Natural killer cell treated with Interleukin-12 subunit alpha and Interleukin-12 subunit beta and Interleukin-15 and Interleukin-18, amount 100 ng/mL, for 72 hours (primary cell): ENCODE data around the gene ZFYVE9. TPM values are rescaled to one million over a fixed set of nuclear protein-coding genes. Genes with fewer than 3 reads are reported as not detected.
"Not testable (repeated sequence)": the region's sequence is repeated elsewhere in the genome, so short reads cannot be mapped to it uniquely, and the experiment has no call there.

ENCODE experiments used
- ATAC-seq, 2 donors: fragments of 150-1000 bp; cut with Tn5 transposase in 1 of 2; sonication (Bioruptor Pico), chemical (Tn5 transposase) in 1 of 2; 2 replicates each; pipeline ENCODE4 v1.10.0; 2021
- DNase-seq: peaks from one replicate; pipeline ENCODE4 v3.0.0; 2022; ENCODE audit warnings: low spot score
- H3K27ac Mint-ChIP-seq, 2 donors: 1 replicate in 1 of 2; 2 replicates in 1 of 2; pipeline ENCODE4 v1.8.0; 2022; ENCODE audit warnings: mixed read lengths in 2 of 2, mild to moderate bottlenecking in 1 of 2, moderate library complexity in 1 of 2
- H3K27me3 Mint-ChIP-seq, 2 donors: 1 replicate in 1 of 2; 2 replicates in 1 of 2; pipeline ENCODE4 v1.8.0; 2022; ENCODE audit warnings: mixed read lengths in 2 of 2
- H3K36me3 Mint-ChIP-seq: one replicate; pipeline ENCODE4 v1.8.0; 2022; ENCODE audit warnings: mixed read lengths
- H3K4me1 Mint-ChIP-seq, 2 donors: 1 replicate in 1 of 2; 2 replicates in 1 of 2; pipeline ENCODE4 v1.8.0; 2022; ENCODE audit warnings: low read depth in 2 of 2, mixed read lengths in 2 of 2, mild to moderate bottlenecking in 1 of 2
- H3K4me3 Mint-ChIP-seq: one replicate; pipeline ENCODE4 v1.8.0; 2022; ENCODE audit warnings: mixed read lengths
- H3K9me3 Mint-ChIP-seq: 2 replicates; pipeline ENCODE4 v1.8.0; 2022; ENCODE audit warnings: mixed read lengths
- total RNA-seq, 2 donors: library from RNA; stranded (reverse); gene quantifications; one replicate each; pipeline ENCODE4 v1.2.3, GENCODE V29; 2022

ZFYVE9 gene
- total RNA-seq, 2 donors from 2014 or later: 1.1 to 2.9 TPM

DNA sequence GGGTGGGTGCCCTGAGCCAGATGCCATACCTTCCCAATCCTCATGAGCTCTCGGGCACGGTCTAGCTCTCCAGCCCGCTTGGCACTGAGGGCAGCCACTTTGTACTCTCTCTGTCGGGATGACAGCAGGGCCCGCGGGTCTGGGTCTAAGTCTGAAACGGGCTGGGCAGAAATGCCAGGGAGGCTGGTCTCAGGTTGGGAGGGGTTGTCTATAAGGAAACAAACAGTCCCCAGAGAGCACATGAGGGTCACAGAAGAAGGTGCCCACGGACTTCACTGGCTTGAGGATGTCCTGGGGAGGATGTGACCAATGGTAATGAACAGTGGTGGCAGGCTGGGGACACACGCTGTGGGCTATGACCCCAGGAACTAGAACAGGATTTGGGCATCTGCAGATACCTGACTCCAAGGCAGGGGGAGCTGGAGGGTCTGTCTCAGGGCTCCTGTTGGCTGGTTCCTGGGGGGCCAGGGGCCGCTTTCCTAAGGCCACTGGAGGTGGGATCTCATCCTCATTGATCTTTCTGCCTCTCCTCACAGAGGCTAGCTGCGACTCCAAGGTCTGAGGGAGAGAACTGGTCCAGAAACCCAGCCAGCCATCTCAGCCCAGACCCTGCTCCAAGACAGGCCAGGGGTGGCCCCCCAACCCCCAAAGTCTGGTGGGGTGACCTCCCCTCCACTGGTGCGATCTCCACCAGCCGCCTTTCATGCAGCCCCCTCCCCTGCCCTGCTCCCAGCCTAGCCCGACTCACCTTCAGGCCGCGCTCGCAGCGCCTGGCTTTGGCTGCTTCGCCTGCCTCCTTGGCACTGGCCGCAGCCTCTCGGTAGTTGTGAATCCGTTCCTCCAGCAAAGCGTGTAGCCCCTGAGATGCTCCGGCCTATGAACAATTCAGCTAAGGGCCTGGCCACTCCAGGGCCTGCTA lies 218.0 kb downstream of the ZFYVE9 start:
- no peak overlapping the region for H3K4me3 Mint-ChIP-seq
- peaks cover 18% of the 10 kb centered on the region for H3K36me3 Mint-ChIP-seq
- H3K9me3 Mint-ChIP-seq: no peaks in the 10 kb centered on the region
- ATAC-seq (no peak), DNase-seq (no peak)
- peaks cover 19 to 24% of the 10 kb centered on the region in 2 donors for H3K4me1 Mint-ChIP-seq
- no peak overlapping the region for H3K27ac Mint-ChIP-seq
- H3K27me3 Mint-ChIP-seq: no peaks in the 10 kb centered on the region

DNA sequence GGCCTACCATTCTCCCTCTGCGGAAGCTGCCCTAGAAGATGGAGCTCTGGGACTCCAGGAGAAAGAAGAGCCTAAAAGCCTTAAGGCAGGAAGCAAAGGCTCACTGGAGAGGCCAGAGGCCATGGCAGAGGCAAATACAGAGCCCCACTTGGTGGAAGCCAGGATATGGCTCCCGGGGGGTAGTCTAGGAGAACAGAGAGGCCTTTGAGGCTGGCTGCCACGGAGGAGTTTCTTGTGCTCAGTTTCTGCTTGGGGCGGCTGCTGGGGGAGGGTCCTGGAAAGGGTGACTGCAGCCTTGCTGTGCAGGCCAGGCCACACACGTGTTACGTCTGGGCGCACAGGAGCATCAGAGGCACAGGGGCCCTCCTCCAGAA lies 218.7 kb downstream of the ZFYVE9 start:
- H3K36me3 Mint-ChIP-seq: peaks cover 12% of the 10 kb centered on the region
- no peaks in the 10 kb centered on the region for H3K9me3 Mint-ChIP-seq
- H3K4me3 Mint-ChIP-seq: no peak overlapping the region
- DNase-seq (no peak), ATAC-seq (no peak)
- H3K27ac Mint-ChIP-seq: no peak overlapping the region
- H3K4me1 Mint-ChIP-seq: peaks cover 25% of the 10 kb centered on the region in 2 donors
- no peaks in the 10 kb centered on the region for H3K27me3 Mint-ChIP-seq

DNA sequence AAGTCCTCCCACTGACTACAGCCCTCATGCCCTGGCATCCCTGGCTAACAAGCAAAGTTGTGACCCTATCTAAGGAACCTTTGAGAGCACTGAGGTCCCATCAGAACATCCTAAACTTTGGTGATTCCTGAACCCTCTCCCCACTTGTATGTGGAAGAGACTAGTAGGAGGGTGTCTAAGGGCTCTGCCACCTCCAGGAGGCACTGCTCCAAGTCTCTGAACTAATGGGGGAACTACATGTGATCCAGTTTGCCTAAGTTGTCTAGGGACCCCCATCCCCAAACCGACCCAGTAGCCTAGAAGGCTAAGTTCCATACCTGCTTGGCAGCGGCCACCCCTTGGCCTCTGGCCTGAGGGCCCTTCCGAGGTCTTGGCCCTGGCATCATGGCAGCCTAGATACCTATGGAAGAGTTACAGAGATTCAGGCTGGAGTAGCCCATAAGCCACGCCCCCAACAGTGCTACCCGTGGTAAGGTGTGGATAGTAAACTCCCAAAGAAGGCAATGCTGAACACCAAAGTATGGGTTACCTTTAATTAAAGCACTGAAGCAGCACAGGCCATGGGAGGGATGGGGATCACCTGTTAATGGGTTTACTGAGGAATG lies 222.4 kb downstream of the ZFYVE9 start:
- ATAC-seq (no peak), DNase-seq (no peak)
- peaks cover 7% of the 10 kb centered on the region for H3K36me3 Mint-ChIP-seq
- H3K27me3 Mint-ChIP-seq: peaks cover 3 to 7% of the 10 kb centered on the region in 2 donors
- no peaks in the 10 kb centered on the region for H3K9me3 Mint-ChIP-seq
- peak overlapping the region; percentile 90 to 99 for H3K27ac Mint-ChIP-seq
- peak overlapping the region; percentile 92 for H3K4me3 Mint-ChIP-seq
- peaks cover 33 to 41% of the 10 kb centered on the region in 2 donors for H3K4me1 Mint-ChIP-seq

DNA sequence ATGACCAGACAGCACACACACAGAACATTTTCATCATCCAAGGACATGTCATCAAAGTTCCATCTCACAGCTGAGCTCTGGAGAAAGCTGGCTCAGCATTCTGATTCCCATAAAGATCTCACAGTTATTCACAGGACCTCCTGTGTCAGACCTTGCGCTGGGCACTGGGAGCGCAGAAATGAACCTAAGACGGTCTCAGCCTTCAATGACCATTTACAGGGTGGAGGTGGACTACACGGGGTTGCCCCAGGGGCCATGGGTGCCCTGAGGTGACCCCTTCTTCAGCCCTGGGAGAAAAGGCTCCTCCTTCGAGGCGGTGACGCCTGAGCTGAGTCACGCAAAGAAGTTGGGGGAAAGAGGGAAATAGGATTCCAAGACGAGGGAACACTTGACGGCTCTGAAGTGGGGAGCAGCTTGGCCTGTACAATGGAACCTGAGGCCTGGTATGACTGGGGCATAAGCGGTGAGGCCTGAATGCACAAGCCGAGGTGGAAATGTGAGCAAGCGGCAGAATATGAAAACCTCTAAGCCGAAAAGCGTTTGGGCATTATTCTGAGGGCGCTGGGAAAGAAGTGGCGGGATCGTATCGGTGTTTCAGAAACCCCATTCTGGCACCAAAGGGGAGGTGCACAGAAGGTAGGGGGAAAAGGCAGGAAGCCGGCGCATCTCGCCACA lies 223.3 kb downstream of the ZFYVE9 start:
- peak overlapping the region; percentile 92 for H3K4me3 Mint-ChIP-seq
- peaks cover 3 to 7% of the 10 kb centered on the region in 2 donors for H3K27me3 Mint-ChIP-seq
- H3K27ac Mint-ChIP-seq: peak overlapping the region; percentile 90 to 99
- DNase-seq: no peak
- H3K4me1 Mint-ChIP-seq: peaks cover 33 to 41% of the 10 kb centered on the region in 2 donors
- H3K36me3 Mint-ChIP-seq: peaks cover 7% of the 10 kb centered on the region
- H3K9me3 Mint-ChIP-seq: no peaks in the 10 kb centered on the region
- ATAC-seq: no peak

DNA sequence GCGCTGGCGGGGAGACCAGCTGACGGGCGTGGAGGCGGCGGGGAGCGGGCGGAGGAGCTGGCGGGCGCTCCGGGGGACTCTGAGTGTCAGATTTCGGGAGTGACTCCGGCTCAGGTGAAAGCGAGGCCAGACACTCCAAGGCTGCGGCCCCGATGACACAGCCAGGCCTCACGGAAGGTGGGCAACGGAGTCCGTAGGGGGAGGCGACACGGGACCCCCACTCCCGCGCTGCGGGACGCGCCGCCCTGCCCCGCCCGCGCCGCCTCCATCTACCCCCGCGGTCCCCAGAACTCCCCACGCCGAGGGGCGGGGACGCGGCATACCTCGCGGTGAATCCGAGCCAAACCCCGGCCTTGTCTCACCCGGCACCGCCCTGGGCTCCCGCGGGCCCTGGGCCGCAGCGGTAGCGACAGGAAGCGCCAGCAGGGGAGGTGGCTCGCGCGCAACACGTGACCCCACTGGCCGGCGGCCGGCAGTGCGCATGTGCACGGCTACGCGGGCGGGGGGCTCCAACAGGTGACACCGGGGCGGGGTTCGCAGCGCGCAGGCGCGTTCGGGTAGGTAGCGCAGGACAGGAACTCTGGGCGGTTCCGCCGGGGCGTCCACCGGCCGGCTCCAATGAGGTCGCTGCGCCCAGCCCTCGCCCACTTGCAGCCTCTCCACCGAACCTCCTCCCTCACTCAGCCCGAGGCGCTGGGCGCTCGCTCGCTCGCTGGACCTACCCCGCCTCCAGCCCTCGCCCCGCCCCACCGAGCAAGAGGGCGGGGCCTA lies 224.0 kb downstream of the ZFYVE9 start, which contains the start of gene CC2D1B:
CC2D1B (minus strand) TSS at position 460 of the 771 bp plus-strand sequence. CDS start 1,585 bp downstream, outside the sequence.
- Mint-ChIP-seq H3K27ac (peak within 1 kb of the TSS; percentile 90 to 99), H3K27me3 (peaks cover 3 to 7% of the 10 kb centered on the region in 2 donors), H3K4me1 (peaks cover 33 to 41% of the 10 kb centered on the region in 2 donors), H3K4me3 (peak within 1 kb of the TSS; percentile 92), H3K9me3 (no peaks in the 10 kb centered on the region), H3K36me3 (peaks cover 7% of the 10 kb centered on the region)
- DNase-seq (peak; percentile 100), ATAC-seq (peak; percentile 98)

DNA sequence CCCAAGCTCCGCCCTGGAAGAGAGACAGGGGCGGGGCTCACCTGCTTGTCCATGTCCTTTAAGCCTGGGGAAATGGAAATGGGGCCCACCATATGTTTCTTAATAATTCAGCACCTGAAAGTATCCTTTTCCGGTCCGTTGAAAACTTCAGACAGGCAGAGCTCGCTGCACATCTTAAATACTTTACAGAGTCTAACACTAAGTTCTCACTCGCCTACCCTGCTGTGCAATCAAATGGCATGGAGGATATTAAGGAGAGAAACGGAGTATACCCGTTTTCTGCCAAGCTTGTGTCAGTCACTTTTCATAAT lies 224.6 kb downstream of the ZFYVE9 start:
- Mint-ChIP-seq H3K36me3 (peaks cover 6% of the 10 kb centered on the region), H3K27ac (peak overlapping the region; percentile 90 to 99), H3K9me3 (no peaks in the 10 kb centered on the region), H3K4me3 (peak overlapping the region; percentile 92), H3K27me3 (peaks cover 3 to 7% of the 10 kb centered on the region in 2 donors), H3K4me1 (peaks cover 33 to 41% of the 10 kb centered on the region in 2 donors)
- DNase-seq: no peak
- ATAC-seq: no peak

DNA sequence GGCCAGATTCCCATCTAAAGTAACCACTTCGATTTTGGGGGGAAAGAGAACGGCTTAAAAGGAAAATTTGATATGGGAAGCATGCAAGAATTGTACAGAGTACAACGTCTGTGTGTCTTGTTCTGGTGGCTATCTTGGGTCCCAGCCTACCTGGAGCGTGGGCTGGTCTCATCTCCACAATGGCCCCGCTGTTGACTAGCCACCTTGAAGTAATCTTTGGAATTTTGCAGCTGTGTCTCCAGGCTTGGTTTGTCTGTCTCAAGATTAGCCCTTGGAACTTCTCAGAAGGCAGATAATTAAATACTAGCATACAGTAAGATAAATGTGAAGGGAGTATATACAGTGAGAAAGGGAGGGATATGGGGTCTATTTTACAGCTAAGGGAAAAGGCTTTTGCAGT lies 225.4 kb downstream of the ZFYVE9 start:
- peak overlapping the region; percentile 16 for H3K4me3 Mint-ChIP-seq
- H3K36me3 Mint-ChIP-seq: no peaks in the 10 kb centered on the region
- ATAC-seq (no peak), DNase-seq (no peak)
- no peak overlapping the region for H3K27ac Mint-ChIP-seq
- H3K27me3 Mint-ChIP-seq: peaks cover 3 to 7% of the 10 kb centered on the region in 2 donors
- H3K9me3 Mint-ChIP-seq: no peaks in the 10 kb centered on the region
- peaks cover 28 to 35% of the 10 kb centered on the region in 2 donors for H3K4me1 Mint-ChIP-seq

DNA sequence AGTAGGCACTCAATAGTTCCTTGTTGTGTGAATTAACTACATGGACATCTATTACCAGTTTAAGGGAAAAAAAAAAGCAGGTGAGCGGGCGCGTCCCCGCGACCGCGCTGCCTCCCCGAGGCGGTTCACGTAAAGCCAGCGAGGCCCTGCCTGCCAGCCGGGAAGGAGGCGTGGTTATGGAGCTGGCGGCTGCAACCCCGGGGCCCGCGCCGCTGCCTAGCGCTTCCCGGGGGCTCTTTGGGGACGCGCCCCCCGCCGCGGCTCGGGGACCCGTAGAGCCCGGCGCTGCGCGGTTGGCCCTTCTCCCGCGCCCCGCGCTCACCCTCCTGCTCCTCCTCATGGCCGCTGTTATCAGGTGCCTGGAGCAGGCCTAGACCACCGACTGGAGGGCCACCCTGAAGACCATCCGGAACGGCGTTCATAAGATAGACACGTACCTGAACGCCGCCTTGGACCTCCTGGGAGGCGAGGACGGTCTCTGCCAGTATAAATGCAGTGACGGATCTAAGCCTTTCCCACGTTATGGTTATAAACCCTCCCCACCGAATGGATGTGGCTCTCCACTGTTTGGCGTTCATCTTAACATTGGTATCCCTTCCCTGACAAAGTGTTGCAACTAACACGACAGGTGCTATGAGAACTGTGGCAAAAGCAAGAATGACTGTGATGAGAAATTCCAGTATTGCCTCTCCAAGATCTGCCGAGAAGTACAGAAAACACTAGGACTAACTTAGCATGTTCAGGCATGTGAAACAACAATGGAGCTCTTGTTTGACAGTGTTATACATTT lies 226.7 kb downstream of the ZFYVE9 start:
- Mint-ChIP-seq H3K27me3 (peaks cover 3 to 7% of the 10 kb centered on the region in 2 donors), H3K36me3 (no peaks in the 10 kb centered on the region), H3K4me1 (peaks cover 23 to 35% of the 10 kb centered on the region in 2 donors), H3K27ac (no peak overlapping the region), H3K4me3 (peak overlapping the region; percentile 38), H3K9me3 (no peaks in the 10 kb centered on the region)
- ATAC-seq: no peak
- DNase-seq: peak; percentile 71

DNA sequence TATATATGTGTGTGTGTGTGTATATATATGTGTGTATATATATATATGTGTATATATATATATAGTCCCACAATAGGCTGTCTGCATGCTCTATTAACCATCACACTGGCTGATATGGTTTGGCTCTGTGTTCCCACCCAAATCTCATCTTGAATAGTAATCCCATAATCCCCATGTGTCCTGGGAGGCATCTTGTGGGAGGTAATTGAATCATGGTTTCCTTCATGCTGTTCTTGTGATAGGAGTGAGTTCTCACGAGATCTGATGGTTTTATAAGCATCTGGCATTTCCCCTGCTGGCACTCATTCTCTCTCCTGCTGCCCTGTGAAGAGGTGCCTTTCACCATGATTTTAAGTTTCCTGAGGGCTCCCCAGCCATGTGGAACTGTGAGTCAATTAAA lies 228.0 kb downstream of the ZFYVE9 start:
- H3K9me3 Mint-ChIP-seq, H3K27me3 Mint-ChIP-seq, H3K4me3 Mint-ChIP-seq, H3K36me3 Mint-ChIP-seq, DNase-seq, H3K27ac Mint-ChIP-seq, ATAC-seq: not testable (repeated sequence)
- H3K4me1 Mint-ChIP-seq: peaks cover 17 to 23% of the 10 kb centered on the region in 2 donors

DNA sequence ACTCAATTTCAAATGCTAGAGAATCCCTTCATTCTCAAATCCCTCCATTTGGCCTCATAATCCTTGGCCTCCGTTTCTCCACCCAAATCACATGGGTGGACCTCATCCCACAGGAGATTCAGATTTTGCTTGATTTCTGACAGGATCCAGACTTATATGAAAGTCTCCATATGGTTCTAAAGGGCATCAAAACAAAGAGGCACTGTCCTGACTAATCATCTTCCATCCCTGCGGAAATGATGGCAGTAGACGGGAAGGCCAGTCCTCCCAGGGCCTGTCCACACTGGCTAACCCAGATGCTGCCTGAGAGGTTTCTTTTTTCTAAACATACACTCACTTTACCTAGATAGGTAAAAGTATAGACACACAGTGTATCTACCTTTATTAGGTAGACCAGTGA lies 243.5 kb downstream of the ZFYVE9 start:
- no peaks in the 10 kb centered on the region for H3K9me3 Mint-ChIP-seq
- H3K4me3 Mint-ChIP-seq: no peak overlapping the region
- no peak for DNase-seq
- no peaks in the 10 kb centered on the region for H3K27me3 Mint-ChIP-seq
- peaks cover 17% of the 10 kb centered on the region for H3K36me3 Mint-ChIP-seq
- H3K27ac Mint-ChIP-seq: no peak overlapping the region
- ATAC-seq: no peak
- no peaks in the 10 kb centered on the region for H3K4me1 Mint-ChIP-seq

DNA sequence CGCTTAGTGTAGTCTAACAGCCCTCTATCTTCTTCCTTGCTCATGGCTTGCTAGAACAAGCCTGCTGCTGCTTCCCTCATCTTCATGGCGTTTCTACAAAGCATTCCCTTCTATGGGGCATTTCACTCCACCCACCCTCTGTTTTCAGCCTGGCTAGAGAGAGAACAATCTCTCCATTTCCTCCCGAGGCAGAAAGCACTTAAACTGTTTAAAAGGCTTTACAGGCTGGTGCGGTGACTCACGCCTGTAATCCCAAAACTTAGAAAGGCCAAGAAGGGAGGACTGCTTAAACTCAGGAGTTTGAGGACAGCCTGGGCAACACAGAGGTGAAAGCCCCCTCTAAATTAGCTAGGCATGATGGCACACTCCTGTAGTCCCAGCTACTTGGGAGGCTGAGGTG lies 244.6 kb downstream of the ZFYVE9 start:
- Mint-ChIP-seq H3K4me3 (no peak overlapping the region), H3K27me3 (no peaks in the 10 kb centered on the region), H3K36me3 (peaks cover 11% of the 10 kb centered on the region), H3K4me1 (no peaks in the 10 kb centered on the region), H3K27ac (no peak overlapping the region), H3K9me3 (no peaks in the 10 kb centered on the region)
- DNase-seq: no peak
- ATAC-seq: no peak

DNA sequence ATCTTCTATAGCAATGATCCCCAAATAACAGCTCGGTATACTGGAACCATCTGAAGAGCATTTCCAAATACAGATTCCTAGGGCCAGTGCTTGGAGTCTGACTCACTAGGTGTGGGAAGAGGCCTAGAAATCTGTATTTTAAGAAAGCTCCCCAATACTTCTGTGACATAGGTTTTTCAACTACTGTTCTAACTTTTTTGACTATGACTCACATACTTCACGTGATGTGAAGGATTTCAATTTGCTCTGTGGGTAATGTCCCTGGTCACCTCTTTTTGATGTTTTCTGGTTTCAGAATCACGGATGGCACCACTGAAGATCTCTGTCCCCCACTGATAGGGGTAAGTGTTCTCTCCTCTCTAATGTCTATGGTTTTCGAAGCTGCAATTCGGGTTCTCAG lies 251.3 kb downstream of the ZFYVE9 start:
- ATAC-seq: no peak
- no peak for DNase-seq
- Mint-ChIP-seq H3K4me1 (no peaks in the 10 kb centered on the region), H3K27me3 (no peaks in the 10 kb centered on the region), H3K36me3 (peaks cover 24% of the 10 kb centered on the region), H3K9me3 (no peaks in the 10 kb centered on the region), H3K27ac (no peak overlapping the region), H3K4me3 (no peak overlapping the region)
